SHP77 (cell line): ENCODE results near the gene TMBIM1.

Experiments
- DNase-seq, 2 experiments: peaks; one replicate each; lab custom pipeline; 2025; lab: John Stamatoyannopoulos, UW

Gene TMBIM1

DNA sequence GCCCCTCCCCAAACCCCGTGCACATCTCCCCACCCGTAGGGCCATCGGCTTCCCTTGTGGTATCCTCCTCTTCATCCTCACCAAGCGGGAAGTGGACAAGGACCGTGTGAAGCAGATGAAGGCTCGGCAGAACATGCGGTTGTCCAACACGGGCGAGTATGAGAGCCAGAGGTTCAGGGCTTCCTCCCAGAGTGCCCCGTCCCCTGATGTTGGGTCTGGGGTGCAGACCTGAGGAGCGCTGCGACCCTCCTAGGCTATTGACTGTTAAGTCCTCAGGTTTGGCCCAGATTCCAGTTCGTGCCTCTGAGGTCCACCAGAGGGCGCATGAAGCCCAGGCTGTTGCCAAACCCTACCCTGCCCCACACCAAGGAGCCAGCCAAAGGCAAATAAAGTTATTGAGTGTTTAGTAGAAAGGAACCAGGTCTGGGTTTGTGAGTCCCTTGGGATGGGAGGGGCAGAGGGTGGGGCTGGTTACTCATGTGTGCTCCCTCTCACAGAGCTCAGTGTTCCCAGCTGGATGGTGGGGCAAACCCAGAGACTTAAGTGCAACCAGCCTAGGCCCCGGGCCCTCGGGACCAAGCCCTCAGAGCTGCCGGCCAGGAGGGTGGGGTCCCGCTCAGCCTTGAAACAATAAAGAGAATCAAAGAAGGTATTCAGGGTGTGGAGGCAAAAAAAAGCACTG is 19.6 kb downstream of the TMBIM1 start:
- DNase-seq, result peak; percentile 38 to 58

DNA sequence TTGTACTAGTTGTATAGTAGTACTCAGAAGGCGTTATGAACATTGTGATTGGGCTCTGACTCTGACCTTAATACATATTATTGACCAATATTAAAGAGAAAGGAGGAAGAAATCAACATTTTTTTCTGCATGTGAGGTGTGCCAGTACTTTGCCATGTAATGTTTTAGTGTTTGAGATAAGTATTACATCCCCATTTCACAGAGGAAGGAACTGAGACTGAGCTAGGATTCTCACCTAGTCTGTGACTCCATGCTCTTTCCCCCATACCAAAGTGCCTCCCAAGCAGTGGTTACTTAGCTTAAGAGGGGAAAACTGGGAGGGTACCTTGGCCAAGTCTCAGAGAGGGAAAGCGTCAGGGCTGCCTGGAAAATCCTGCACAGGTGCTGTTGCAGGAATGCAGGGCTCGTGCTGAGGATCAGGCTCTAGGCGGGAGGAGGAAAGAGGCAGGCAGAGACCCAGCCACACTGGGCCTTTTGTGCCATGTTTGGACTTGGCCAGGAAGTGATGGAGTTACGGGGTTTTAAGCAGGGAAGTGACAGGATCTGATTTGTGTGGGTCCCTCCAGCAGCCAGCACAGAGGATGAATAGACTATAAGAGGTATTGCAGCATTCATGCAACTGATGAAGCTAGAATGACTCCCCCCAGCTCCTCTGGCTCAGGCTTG is 20.3 kb downstream of the TMBIM1 start:
- no peak for DNase-seq

DNA sequence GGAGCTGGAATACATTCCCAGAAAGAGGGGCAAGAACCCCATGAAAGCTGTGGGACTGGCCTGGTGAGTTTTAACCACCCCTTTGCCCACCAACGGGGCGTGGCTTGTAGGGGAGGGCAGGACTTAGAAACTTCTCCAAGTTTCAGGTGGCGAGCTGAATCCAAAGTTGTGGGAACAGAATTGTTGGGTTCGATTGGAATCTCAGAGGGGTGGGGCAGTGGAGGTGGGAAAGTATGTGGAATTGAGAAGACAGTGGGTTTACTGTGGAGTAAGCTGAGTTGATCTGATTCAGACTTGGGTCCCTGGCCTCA is 20.9 kb downstream of the TMBIM1 start:
- DNase-seq, result no peak

DNA sequence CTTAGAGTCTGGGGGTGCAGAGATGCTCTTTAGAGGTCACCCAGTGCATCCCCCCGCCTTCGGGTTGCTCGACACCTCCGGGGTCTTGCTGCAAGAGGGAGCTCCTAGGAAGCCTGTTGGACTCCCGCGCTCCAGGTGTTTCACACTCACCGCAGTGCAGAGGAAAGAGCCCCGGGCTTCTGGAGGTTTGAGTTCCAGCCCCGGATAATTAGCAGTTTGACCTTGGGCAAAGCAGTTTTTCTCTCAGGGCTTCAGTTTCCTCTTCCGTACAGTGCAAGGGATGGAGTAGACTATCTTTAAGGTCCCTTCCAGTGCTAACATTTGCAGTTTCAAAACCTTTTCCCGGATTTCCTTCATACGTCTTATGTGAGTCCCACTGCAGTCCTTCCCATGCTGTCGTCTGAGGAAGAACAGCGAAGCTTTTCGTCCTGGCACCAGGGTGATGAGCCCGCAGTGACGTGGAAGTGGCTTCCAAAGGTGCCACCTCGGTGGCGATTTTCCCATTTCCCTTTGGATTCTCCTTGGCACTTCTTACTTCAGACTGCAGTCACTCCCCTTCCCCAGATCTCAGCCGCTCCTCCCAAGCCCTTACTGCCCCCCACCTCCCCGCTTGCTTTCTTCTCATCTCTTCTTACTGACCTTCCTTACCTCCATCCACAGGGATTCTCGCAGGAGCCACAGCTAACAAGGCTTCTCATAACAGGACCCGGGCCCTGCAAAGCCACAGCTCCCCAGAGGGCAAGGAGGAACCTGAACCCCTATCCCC is 21.4 kb downstream of the TMBIM1 start:
- no peak for DNase-seq

DNA sequence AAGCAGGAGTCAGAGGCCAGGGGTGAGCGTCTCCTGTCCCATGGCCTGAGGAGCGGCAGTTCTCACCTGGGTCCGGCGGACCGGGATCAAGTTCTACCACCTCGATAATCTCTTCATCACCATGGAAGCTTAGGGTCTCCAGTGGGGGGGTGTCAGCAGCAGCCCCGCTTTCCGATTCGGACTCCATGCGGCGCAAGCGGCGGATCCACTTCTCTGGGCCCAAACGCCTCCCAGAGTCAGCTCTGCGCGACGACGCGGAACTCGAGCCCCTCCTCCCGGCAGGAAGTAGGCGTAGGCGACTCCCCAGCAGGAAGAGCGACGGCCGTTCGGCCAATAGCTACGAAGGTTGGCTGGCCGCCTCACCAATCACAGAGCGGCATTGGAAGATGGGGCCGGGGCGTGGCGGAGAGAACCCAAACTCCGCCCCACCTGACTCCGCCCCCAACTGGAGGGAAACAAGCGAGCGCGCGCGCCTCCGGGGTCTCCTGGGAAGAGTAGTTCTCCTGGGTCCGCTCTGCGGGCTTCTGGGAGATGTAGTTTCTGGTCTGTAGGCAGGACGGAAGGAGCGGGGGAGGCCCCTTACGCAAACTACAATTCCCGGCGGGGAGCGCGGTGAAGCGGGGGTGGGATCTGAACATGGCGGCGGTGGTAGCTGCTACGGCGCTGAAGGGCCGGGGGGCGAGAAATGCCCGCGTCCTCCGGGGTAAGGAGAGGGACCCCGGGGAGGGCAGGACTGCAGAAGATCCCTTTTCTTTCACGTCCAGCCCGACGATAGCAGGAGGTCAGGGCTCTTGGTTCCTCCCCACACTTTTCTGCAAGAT is 22.2 kb downstream of the TMBIM1 start, which contains the start of the genes AAMP and PNKD:
TSS of gene AAMP (minus strand) at position 238 of the 821 bp plus-strand sequence. CDS start at position 187, 51 bp downstream.
TSS of gene PNKD (plus strand) at position 620 of the 821 bp plus-strand sequence. CDS start at position 637, 17 bp downstream.
- DNase-seq, result peak; percentile 98 to 99

DNA sequence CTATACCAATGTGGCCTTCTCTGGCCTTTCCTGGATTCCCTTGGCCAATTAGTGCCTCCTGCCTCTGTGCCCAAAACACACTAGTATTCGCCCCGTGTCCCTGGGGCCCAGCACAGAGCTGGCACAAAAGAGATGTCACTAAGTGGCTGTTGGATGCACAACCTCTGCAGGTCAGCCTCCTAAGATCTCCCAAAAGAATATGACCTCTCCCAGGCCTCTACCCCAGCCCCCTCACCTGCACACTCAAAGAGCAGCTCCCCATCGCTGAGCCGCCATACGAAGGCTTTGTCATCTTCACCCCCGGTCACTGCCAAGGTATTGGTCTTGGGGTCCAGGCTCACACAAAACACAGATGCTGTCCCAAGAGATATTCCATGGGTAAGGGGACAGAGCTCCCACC is 25.0 kb downstream of the TMBIM1 start:
- no peak for DNase-seq

DNA sequence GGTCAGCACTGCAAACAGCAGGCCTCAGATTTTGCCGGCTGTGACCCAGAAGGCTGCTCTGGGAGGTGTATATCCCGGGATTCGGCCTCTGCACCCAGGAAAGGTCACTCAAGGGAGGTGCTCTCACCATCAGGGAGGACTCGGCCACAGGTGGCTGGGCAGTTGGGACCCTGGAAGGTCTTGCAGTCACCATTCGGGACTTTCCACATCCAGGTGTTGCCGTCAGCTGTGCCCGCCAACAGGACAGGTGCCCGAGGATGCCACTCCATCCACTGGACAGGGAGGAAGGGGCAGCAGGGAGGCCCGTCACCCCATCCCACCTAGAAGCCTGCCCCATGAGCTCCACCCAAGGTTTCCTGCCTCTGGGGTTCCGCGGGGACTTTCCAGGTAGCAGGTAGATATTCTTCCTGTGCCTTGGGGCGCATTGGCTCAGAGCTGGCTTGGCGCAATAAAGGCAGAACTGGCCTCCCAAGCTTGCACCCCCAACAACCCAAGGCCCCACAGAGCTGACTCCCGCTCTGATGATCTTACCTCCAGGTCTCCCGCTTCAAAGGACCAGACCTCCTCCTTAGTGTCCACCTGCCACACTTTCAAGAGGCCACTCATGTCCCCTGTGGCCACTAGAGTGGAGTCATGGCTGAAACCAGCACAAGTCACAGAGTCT is 25.9 kb downstream of the TMBIM1 start:
- no peak for DNase-seq

DNA sequence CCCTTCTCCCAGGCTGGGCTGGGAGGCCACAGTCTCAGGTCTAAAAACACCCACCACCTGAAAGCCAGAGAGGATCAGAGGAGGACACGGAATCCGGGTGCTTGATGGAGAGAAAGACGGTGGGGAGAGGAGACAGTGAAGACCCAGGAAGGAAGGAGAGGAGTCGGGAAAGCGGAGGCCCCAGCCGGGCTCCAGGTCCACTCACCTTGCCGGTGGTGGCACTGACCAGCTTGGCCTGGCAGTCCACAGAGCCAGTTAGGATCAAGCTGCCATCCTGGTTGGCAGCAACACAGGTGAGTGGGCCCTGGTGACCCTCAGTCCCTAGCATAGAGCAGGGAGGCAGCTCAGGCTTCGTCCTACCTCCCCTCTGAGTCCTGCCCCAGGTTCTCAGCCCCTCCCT is 26.7 kb downstream of the TMBIM1 start:
- DNase-seq, result no peak

DNA sequence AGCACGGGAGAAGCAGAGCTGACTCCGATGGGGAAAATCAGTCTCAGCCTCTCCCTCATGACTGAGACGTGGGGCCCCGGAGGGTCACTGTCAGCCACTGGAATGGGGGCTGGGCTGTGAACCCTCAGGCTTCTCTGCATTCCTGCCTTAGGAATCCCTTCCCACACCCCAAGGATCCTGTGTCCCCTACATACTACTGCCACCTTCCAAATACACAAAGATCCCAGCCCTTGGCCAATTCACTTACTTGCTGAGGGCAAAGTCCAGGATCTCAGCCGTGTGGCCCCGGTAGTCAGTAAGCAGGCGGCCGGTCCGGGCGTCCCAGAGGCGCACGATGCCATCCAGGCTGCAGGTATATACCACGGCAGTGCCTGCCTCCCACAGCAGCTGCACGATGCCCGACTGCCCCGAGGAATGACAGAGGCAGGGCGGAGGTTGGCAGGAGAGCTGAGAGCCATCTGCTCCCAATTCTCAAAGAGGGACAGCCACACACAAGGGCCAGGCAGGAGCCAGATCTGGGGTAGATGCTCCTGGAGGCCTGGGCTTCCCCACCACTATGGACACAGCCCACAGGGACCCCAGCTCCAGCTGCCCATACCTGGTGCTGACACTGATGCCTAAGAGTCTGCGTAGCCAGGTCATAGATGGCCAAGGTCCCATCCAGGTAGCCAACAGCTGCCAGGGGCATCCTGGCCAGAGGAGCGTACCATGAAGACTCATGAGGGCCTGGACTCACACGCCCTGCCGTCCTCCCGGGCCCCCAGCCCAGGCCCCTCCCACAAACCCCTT is 27.3 kb downstream of the TMBIM1 start:
- DNase-seq, result no peak

DNA sequence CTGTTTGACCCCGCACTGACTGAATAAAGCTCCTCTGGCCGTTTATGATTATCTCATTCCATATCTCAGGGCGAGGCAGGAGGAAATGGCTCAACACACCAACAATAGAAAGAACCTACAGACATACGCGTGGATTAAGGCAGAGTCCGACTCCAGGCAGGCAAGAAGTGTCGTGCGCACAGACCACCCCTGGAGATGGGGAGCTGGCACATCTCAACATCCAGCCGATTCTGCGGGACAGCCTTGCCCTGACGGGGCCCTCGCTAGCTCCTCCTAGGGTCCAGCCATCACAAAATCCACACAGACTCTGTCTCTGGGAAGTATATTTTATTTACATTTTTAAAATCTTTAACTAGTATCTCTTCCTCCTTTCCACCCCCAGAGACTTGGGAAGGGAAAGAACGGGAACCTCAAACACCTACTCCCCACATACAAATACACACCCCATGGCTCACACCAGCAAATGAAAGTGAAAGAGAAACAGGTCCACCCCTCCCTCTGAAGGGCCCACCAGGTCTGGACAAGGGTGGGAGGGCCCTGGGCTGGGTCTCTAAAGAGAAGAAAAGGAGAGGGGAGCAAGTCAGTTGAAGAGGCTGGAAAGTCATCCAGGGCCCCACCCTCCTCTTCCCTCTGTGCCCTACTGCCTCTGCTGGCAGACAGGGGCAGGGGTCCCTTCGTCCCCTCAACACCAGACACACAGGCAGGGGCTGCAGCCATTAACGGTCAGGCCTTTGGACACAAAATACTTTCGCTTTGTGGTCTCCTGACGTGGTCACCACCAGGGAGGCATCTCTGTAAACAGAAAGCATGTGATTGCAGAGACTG is 28.3 kb downstream of the TMBIM1 start:
- no peak for DNase-seq

DNA sequence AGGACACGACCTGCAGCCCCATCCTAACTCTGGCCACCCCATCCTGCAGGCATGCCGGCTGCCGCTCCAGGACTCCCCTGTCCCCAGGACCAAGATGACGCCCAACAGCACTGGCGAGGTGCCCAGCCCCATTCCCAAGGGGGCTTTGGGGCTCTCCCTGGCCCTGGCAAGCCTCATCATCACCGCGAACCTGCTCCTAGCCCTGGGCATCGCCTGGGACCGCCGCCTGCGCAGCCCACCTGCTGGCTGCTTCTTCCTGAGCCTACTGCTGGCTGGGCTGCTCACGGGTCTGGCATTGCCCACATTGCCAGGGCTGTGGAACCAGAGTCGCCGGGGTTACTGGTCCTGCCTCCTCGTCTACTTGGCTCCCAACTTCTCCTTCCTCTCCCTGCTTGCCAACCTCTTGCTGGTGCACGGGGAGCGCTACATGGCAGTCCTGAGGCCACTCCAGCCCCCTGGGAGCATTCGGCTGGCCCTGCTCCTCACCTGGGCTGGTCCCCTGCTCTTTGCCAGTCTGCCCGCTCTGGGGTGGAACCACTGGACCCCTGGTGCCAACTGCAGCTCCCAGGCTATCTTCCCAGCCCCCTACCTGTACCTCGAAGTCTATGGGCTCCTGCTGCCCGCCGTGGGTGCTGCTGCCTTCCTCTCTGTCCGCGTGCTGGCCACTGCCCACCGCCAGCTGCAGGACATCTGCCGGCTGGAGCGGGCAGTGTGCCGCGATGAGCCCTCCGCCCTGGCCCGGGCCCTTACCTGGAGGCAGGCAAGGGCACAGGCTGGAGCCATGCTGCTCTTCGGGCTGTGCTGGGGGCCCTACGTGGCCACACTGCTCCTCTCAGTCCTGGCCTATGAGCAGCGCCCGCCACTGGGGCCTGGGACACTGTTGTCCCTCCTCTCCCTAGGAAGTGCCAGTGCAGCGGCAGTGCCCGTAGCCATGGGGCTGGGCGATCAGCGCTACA is 29.4 kb downstream of the TMBIM1 start:
- no peak for DNase-seq

DNA sequence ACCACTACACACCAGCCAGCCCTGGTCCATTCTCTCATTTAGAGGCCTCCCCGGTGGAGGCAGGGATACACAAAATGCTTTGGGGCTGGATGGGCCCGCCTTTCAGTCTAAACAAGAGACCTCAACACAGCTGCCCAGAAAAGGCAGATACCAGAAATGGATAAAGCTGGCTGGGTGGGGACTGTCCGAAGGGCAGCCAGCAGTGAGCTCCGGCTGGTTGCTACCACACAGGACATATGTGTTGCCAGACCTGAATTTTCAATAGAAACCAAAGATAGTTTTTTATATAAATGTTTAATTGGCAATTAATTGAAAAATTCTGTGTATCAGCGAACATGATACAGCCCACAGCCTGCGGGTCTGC is 30.1 kb downstream of the TMBIM1 start:
- DNase-seq, result no peak

DNA sequence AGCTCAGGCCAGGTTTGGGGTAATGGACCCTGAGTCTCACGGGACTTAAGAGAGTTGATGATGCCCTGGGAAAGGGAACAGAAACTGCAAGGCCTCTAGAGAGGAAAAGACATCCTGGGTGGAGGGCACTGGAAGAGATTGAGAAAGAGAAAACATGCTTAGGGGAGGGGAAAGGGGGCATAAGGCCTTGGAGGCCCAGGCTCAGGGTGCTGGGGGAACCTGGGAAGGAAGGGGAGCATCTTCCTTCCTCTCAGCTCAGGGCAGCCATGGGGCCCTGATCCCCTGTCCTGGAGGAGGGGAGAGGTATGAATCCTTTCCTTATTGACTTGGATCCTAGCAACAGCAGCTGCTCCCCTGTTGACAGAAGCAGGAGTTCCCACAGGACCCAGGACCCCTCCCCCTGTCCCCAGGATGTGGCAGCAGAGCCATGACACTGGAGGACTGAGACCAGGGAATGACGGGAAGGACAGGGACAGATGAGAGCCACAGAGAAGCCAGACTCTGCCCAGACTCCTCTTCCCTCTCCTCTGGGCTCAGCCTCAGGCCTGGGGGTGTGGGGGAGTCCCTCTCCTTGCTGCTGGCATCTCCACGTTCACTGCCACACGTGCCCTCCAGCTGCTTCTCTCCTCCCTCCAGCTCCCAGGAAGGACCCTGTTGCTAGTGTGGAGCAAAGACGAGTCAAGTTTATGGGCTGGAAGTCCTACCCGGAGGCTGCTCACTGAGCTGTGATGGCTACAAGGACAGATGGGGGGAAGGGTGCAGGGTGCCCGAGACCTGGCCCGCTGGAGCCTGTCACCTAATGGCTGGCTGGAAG is 30.7 kb downstream of the TMBIM1 start:
- peak; percentile 41 to 44 for DNase-seq

DNA sequence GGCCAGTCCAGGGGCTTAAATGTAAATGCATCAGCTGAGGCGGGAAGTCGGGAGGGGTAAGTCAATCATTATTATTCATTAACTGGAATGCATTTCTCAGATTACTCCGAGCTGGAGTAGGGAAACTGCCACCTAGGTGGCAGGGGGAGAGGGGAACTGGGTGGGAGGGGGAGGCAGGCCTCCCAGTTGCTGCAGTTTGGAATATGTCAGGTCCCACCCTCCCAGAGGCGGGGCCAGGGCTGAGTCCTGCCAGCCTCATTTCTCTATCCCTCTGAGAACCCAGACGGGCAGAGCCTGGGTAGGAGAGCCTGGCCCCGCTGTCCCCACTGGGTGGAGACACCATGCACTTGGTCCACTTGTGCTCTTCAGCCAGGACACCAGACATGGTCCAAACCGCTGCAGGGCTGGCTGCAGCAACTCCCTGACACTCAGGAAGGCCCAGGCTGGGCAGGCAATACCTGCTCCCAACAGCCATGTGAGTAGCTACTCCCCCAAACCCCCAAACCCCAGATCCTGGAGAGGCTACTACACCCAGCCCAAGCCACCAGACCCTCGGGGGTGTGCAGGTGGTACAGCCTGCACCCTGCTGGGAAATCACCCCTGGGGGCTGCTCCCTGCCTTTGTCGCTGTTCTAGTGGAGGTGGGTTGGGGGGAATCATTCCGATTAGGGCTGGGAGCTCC is 31.4 kb downstream of the TMBIM1 start, which contains the start of gene GPBAR1:
TSS of gene GPBAR1 (plus strand) at position 274 of the 681 bp plus-strand sequence. CDS start 1,710 bp downstream, outside the sequence.
- no peak for DNase-seq

DNA sequence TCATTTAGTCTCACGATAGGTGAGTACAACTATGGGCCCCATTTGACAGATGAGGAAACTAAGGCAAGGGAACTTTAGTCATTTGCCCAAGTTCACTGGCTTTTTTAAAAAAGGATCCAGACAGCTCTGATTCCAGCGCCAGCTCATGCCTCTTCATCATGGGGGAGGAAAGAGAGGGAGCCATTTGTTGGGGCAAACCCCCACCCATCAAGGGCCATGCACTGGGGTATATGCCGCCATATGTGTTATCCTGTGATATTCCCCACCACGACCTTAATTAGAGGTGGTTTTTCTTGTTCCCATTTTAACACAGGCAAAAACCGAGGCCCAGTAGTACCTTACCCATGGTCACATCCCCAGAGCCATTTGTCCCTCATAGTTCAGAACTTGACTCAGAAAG is 32.1 kb downstream of the TMBIM1 start:
- no peak for DNase-seq

DNA sequence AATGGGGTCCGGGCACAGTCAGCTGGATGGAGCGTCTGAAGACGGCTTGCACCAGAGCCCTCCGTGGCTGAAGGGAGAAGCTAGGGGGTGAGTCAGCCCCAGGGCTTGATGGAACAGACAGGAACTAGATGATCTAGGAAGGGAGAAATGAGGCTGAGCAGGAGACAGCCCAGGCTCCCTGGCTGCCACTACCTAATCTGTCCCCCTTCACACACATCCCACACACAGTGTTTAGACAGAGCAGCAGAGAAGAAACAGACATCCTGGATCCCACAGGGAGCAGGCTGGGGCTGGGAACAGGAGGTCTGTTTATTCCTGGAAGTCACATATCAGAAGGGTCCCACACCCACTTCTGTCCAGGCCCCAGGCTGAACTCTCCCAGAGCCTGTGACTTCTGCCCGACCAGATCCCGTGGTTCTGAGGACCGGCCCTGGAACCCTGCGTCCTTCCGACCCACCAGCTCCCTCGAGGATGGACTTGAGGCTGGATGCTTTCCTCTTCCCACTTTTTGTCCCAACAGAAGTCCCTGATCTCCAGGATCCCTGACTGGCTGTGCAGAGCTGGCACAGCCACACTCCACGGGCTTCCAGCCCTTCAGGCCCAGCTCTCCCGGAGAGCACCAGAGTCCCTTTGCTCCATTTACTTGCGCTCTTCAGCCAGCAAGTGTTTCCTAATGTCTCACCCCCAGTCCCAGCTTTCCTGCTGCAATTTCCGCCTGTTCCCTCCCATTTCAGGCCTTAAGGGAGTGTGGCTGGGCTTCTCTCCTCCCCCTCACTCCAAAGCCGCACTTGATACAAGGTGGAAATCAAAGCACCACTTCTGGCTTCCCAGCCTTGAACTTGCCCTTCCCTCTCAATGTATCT is 33.0 kb downstream of the TMBIM1 start:
- DNase-seq, result no peak
